ENCODE data around the gene LELP1.
"Not testable (repeated sequence)": the region's sequence is repeated elsewhere in the genome, so short reads cannot be mapped to it uniquely, and the experiment has no call there.

LELP1 gene

DNA sequence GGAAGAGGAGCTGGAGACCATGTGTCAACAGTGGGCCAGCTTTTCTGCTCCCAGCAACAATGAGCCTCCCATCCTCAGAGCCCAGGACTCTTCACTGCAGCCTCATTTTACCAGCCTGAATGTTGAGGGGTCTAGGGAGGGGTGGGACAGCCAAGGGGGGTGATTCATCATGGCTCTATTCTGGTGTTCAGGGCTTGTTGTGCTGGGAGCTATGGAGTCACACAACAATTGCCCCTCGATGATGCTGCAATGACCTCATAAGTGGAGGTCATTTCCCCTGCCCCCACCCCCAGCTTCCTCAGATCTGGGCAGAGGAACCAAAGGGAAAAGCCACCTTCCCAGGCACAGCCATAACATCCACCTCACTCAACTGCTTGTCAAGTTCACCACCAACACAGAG lies at the start of gene LELP1:
Gene LELP1, plus strand, starts transcription at position 301 of the 400 bp plus-strand sequence. CDS start 1,278 bp downstream, outside the sequence.
- no peak for DNase-seq

GRCh38 chr1:153155541-153155940 lies 47.7 kb upstream of the LELP1 start:
- DNase-seq, result no peak

DNA sequence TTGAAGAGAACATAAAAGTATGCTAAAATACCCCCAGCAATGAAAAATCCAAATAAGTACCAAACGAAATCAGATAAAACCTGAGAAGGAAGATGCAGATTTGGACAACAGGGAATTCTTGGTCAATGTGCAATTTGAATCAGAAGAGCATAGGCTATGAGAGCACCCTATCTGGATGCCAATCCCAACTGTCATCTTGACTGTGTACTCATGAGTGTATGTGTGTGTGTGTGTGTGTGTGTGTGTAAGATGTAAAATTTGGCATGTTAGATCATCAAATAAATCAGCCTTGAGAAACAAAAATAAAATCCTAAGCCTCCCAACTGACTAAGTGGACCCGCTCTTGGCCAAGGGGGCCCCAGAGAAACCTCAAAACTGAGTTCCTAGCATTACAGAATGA lies 34.5 kb upstream of the LELP1 start:
- no peak for DNase-seq

DNA sequence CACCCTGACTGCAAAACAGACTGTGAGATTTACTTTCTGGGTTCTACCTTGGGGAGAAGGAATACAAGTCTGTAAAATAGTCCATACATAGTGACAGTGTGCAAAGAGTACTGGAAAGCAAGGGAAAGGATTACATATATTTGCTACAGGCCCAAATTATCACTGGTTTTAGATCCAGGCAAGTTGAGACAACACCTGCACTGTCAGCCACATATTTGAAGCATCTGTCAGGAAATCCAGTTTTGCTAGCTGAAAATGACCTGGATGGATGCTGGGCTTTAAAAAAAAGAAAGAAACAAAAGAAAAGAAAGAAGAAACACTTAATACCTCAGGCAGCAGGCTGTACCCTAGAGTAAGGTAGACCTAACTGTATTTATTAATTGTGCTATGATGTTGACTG lies 28.6 kb upstream of the LELP1 start:
- no peak for DNase-seq

- DNase-seq, result no peak
These were observed 24.3 kb upstream of the LELP1 start for GRCh38 chr1:153178922-153179321.

DNA sequence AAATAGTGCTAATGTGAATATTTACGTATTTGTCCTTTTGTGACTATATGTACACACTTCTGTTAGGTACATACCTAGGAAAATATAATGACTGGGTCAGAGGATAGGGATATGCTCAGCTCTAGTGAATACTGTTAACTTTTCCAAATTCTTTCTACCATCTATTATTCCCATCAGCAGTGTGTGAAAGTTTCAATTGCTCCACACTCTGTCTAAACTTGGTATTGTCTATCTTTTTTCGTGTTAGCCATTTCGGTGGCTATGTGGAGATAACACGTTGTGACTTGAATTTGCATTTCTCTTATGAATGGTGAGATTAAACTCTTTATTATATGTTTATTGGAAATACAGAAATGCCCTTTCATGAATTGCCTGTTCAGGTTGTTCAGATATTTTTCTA lies 22.7 kb upstream of the LELP1 start:
- DNase-seq, result no peak

DNA sequence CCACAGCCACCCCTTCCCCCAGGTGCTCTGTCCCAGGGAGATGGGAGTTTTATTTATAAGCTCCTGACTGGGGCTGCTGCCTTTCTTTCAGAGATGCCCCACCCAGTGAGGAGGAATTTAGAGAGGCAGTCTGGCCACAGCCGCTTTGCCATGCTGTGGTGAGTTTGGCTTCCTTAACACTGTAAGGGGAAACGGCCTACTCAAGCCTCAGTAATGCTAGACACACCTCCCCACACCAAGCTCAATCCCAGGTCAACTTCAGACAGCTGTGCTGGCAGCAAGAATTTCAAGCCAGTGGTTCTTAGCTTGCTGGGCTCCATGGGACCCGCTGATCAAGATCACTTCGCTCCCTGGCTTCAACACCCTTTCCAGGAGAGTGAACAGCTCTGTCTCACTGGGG lies 14.9 kb upstream of the LELP1 start:
- not testable (repeated sequence) for DNase-seq

DNA sequence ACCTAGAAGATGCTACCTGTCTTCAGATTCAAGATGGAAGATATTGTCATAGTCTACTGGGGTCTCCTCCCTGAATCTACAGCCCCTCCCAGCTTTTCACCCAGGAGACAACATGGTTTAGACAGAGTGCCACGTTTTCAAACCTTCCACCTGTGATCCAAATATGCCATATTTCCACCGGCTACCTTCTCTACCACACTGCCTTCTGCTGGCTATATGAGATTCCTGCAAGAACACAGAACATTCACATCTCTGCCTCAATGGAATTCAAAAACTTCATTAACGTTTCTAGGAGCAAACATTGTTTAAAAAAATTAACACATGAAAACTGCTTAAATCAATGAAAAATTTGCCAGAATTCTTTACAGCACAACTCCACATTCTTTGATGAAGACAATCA lies 12.9 kb upstream of the LELP1 start:
- DNase-seq, result no peak

GRCh38 chr1:153192697-153193096 lies 10.5 kb upstream of the LELP1 start:
- no peak for DNase-seq

DNA sequence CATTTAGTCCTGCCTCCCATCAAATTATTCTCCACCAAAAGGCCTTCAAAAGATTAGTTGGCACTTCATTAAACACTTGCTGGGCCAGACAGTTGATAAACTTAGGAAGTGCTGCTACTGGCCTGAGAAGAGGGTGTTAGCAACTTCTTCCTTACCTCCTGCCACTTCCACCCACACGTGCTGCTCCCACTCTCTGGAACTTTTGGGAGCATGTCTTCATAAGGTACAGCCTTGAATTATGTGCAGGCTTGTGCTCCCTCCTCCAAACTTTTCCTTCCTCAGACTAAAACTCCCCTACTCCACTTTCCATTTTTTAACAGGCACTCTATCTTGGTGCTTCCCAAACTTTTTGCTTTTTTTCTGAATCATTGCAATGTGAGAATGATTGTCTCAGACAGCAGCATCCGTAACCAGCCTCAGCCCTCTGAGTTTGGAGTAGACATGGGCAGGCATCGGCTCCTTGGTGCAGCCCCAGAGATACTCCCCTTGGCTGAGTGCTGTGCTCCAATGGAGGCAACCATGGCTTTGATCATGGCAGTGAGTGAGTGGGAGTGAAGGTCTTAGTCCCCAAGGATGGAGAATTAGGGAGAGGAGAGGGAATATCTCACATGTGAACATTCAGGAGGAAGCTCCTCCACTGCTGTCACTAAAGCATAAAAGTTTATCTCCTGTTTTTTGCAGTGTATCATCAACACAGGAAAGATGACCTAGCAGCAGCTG lies 8.7 kb upstream of the LELP1 start:
- DNase-seq, result no peak

GRCh38 chr1:153195216-153195615 lies 8.0 kb upstream of the LELP1 start:
- no peak for DNase-seq

- no peak for DNase-seq
These were observed 1.2 kb upstream of the LELP1 start for GRCh38 chr1:153202006-153202405.

DNA sequence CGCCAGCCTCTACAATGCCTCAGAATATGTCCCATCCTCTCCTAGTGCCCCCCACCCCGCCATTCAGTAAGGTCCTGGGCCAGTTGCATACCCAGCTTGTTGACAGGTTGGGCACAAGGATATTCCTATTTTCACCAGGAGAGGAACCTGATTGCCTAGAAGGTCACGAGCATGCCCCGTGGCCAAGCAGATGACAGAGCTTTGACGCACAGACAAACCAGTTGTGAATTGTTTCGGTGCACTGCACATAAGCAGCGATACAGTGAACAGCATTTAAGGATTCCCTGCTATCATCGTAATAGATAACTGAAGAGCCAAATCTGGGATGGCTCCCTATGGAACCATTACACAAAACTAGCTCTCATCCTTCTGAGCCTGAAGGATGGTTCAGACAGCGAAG lies 3.4 kb downstream of the LELP1 start:
- DNase-seq, result no peak

GRCh38 chr1:153210206-153210605 lies 7.0 kb downstream of the LELP1 start:
- DNase-seq, result no peak

- no peak for DNase-seq
These were observed 9.0 kb downstream of the LELP1 start for GRCh38 chr1:153212201-153212600.

DNA sequence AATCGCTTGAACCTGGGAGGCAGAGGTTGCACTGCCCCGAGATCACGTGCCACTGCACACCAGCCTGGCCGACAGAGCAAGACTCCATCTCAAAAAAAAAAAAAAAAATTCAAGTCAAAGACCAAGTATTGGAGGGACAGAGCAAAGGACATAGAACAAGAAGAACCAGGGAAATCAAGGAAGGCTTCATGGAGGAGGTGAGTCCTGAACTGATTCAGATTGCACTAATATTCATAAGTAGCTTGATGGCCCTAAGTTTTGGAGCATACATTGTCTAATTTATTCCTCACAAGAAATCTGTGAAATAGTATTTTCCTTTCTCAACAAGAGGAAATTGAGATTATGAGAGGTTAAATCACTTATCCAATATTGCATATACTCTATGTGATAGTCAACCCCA lies 10.3 kb downstream of the LELP1 start:
- no peak for DNase-seq

DNA sequence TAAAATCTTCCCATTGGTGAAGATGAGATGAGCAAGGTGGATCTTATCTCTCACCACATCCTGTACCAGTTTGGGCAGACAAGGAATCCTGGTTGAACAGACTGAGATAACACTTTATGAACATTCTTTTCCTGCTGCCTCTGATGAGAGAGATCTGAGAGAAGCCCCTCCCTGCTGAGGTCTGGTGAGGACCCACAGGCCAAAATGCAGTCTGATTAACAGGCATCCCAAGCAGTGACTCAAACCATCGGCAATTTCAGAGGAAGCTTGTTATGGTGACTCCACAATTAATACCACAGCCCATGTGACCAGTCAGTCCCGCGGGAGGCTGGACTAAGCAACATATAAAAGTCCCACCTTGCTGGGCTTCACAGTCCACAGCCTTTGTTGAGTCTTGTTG lies 14.0 kb downstream of the LELP1 start, which contains the start of gene PRR9:
Gene PRR9, plus strand, starts transcription at position 373 of the 400 bp plus-strand sequence. CDS start 561 bp downstream, outside the sequence.
- DNase-seq, result no peak

DNA sequence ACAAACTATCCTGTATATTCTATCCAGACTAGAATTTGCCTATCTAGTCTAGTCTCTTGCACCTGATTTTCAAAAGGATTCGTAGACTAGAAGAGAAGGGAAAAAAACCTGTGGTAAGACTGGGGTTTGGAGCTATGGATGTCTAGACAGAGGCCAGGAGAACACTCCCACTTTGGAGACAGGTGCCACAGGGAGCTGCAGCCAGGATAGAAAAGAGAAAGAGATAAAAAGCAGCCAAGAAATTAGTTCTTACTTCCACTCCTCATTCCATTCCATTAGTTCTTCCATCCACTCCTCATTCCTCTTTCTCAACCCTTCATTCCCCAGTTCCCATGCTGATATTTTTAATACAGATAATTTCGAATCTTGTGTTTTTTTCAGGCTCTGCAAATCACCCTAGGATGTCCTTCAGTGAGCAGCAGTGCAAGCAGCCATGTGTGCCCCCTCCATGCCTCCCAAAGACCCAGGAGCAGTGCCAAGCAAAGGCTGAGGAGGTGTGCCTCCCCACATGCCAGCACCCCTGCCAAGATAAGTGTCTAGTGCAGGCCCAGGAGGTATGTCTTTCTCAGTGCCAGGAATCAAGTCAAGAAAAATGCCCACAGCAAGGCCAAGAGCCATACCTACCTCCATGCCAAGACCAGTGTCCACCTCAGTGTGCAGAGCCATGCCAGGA lies 14.7 kb downstream of the LELP1 start:
- no peak for DNase-seq

- no peak for DNase-seq
These were observed 17.5 kb downstream of the LELP1 start for GRCh38 chr1:153220606-153221303.

DNA sequence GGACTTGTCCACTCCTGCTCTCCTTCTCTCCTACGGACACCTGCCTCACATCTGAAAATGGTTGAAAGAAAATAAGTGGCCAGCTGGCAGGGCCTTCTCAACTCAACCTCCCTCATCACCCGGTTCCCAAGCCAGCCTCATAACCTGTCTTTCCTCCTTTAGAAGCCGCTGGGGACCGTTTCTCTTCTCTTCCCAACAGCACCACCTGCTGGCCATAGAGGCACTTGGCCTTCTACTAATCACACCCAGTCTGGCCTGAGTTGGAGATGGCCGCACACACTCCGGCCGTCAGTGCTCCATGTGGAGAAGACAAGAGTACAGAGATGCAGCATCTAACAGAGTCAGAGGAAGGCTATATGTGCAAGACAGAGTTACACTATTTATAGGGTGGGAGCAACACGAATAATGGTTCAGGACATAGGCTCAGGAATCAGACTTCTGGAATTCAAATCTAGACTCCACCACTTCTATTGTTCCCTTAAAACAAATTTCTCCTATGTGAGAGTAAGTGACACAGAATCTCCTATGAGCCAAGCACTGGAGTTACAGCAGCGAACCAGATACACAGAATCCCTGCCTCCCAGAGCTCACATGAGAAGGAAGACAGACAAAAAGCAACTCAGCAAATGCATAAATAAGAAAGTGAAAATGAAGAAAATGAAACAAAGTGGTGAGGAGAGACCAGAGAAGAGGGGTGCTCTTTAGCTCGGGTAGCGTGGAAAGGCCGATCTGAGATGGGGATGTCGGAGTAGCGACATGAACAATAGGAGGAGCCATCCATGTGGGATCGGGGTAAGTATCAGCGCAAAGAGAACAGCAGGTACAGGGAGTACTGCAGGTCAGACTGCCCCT lies 20.0 kb downstream of the LELP1 start:
- not testable (repeated sequence) for DNase-seq

- no peak for DNase-seq
These were observed 24.6 kb downstream of the LELP1 start for GRCh38 chr1:153227810-153228209.

- no peak for DNase-seq
These were observed 25.3 kb downstream of the LELP1 start for GRCh38 chr1:153228491-153228890.

Data from T1000 (cell line).